ENCODE results near the gene GORASP1.

The GORASP1 gene

GRCh38 chr3:39144095-39144747 is 36.8 kb upstream of the GORASP1 start:
- Histone ChIP-seq H3K18ac (ENCODE audit: low read length) (peak overlapping the region; percentile 32), H3K79me1 (ENCODE audit: low read depth, low read length) (peaks cover 8% of the 10 kb centered on the region), H3K4ac (ENCODE audit: low read length) (no peak overlapping the region), H2AK5ac (ENCODE audit: low read depth, low read length) (no peak overlapping the region), H3K4me1 (ENCODE audit: control insufficient read depth in 2 of 2, insufficient read depth in 1 of 2, low read depth in 1 of 2, low read length in 2 of 2) (peaks cover 18 to 20% of the 10 kb centered on the region in 2 donors), H2AFZ (ENCODE audit: low read length) (no peak overlapping the region), H3K36me3 (replicated peaks in 1 of 2; ENCODE audit: control insufficient read depth in 2 of 2, insufficient read depth in 2 of 2, low read length in 2 of 2) (peaks cover 22 to 37% of the 10 kb centered on the region in 2 donors), H3K9me3 (replicated peaks in 1 of 2; ENCODE audit: control insufficient read depth in 2 of 2, insufficient read depth in 1 of 2, low read depth in 1 of 2, low read length in 2 of 2) (no peaks in the 10 kb centered on the region), H4K8ac (ENCODE audit: low read depth, low read length) (no peak overlapping the region), H3K14ac (ENCODE audit: low read length) (no peak overlapping the region), H3K27ac (replicated peaks; ENCODE audit: low read length) (no peak overlapping the region), H3K4me3 (ENCODE audit: low read length in 2 of 2) (no peak overlapping the region), H2BK120ac (ENCODE audit: low read depth, low read length) (peak overlapping the region; percentile 25), H2BK15ac (ENCODE audit: low read length) (no peak overlapping the region), H3K9ac (ENCODE audit: low read depth, low read length, poor library complexity) (peak overlapping the region; percentile 25), H3K4me2 (ENCODE audit: insufficient read depth, low read length, poor library complexity, severe bottlenecking) (no peak overlapping the region), H4K91ac (ENCODE audit: low read depth, low read length, poor library complexity) (no peak overlapping the region), H2BK5ac (ENCODE audit: low read length) (no peak overlapping the region), H2BK12ac (ENCODE audit: low read length) (no peak overlapping the region), H3K23ac (ENCODE audit: low read depth, low read length, poor library complexity) (peak overlapping the region; percentile 11), H3K27me3 (ENCODE audit: control insufficient read depth in 3 of 3, insufficient read depth in 3 of 3, low read depth in 1 of 3, low read length in 3 of 3) (no peaks in the 10 kb centered on the region)
- WGBS, 2 donors (ENCODE audit: extremely low coverage in 2 of 2, insufficient read length in 2 of 2, insufficient replicate concordance in 1 of 2), result no CpG with 5 or more reads among the region's 20 CpGs
- no peak for DNase-seq (ENCODE audit: low spot score)

GRCh38 chr3:39143051-39143885 is 35.8 kb upstream of the GORASP1 start:
- Histone ChIP-seq H4K91ac (ENCODE audit: low read depth, low read length, poor library complexity) (no peak overlapping the region), H3K9me3 (replicated peaks in 1 of 2; ENCODE audit: control insufficient read depth in 2 of 2, insufficient read depth in 1 of 2, low read depth in 1 of 2, low read length in 2 of 2) (no peaks in the 10 kb centered on the region), H3K4me3 (ENCODE audit: low read length in 2 of 2) (no peak overlapping the region), H3K79me1 (ENCODE audit: low read depth, low read length) (peaks cover 8% of the 10 kb centered on the region), H3K27ac (replicated peaks; ENCODE audit: low read length) (no peak overlapping the region), H2BK5ac (ENCODE audit: low read length) (no peak overlapping the region), H3K36me3 (replicated peaks in 1 of 2; ENCODE audit: control insufficient read depth in 2 of 2, insufficient read depth in 2 of 2, low read length in 2 of 2) (peaks cover 22 to 37% of the 10 kb centered on the region in 2 donors), H2BK15ac (ENCODE audit: low read length) (no peak overlapping the region), H3K4me2 (ENCODE audit: insufficient read depth, low read length, poor library complexity, severe bottlenecking) (no peak overlapping the region), H3K14ac (ENCODE audit: low read length) (no peak overlapping the region), H2AFZ (ENCODE audit: low read length) (no peak overlapping the region), H4K8ac (ENCODE audit: low read depth, low read length) (no peak overlapping the region), H3K4me1 (ENCODE audit: control insufficient read depth in 2 of 2, insufficient read depth in 1 of 2, low read depth in 1 of 2, low read length in 2 of 2) (peaks cover 17 to 20% of the 10 kb centered on the region in 2 donors), H3K23ac (ENCODE audit: low read depth, low read length, poor library complexity) (no peak overlapping the region), H2BK120ac (ENCODE audit: low read depth, low read length) (no peak overlapping the region), H3K4ac (ENCODE audit: low read length) (no peak overlapping the region), H2AK5ac (ENCODE audit: low read depth, low read length) (no peak overlapping the region), H3K27me3 (ENCODE audit: control insufficient read depth in 3 of 3, insufficient read depth in 3 of 3, low read depth in 1 of 3, low read length in 3 of 3) (no peaks in the 10 kb centered on the region), H3K18ac (ENCODE audit: low read length) (no peak overlapping the region), H3K9ac (ENCODE audit: low read depth, low read length, poor library complexity) (no peak overlapping the region), H2BK12ac (ENCODE audit: low read length) (no peak overlapping the region)
- no CpG with 5 or more reads among the region's 14 CpGs for WGBS, 2 donors (ENCODE audit: extremely low coverage in 2 of 2, insufficient read length in 2 of 2, insufficient replicate concordance in 1 of 2)
- DNase-seq (ENCODE audit: low spot score), result no peak

- H2BK15ac ChIP-seq (ENCODE audit: low read length), result no peak overlapping the region
- no CpG with 5 or more reads among the region's 5 CpGs for WGBS, 2 donors (ENCODE audit: extremely low coverage in 2 of 2, insufficient read length in 2 of 2, insufficient replicate concordance in 1 of 2)
- H3K18ac ChIP-seq (ENCODE audit: low read length), result no peak overlapping the region
- H3K36me3 ChIP-seq (replicated peaks in 1 of 2; ENCODE audit: control insufficient read depth in 2 of 2, insufficient read depth in 2 of 2, low read length in 2 of 2), result peaks cover 22 to 37% of the 10 kb centered on the region in 2 donors
- no peak overlapping the region for H3K4ac ChIP-seq (ENCODE audit: low read length)
- no peak overlapping the region for H2BK120ac ChIP-seq (ENCODE audit: low read depth, low read length)
- H4K91ac ChIP-seq (ENCODE audit: low read depth, low read length, poor library complexity), result no peak overlapping the region
- no peak overlapping the region for H3K4me2 ChIP-seq (ENCODE audit: insufficient read depth, low read length, poor library complexity, severe bottlenecking)
- no peak overlapping the region for H2AK5ac ChIP-seq (ENCODE audit: low read depth, low read length)
- no peak overlapping the region for H4K8ac ChIP-seq (ENCODE audit: low read depth, low read length)
- H2AFZ ChIP-seq (ENCODE audit: low read length), result no peak overlapping the region
- H3K23ac ChIP-seq (ENCODE audit: low read depth, low read length, poor library complexity), result no peak overlapping the region
- H3K27ac ChIP-seq (replicated peaks; ENCODE audit: low read length), result no peak overlapping the region
- no peak for DNase-seq (ENCODE audit: low spot score)
- no peak overlapping the region for H2BK12ac ChIP-seq (ENCODE audit: low read length)
- no peak overlapping the region for H2BK5ac ChIP-seq (ENCODE audit: low read length)
- no peaks in the 10 kb centered on the region for H3K27me3 ChIP-seq (ENCODE audit: control insufficient read depth in 3 of 3, insufficient read depth in 3 of 3, low read depth in 1 of 3, low read length in 3 of 3)
- H3K4me1 ChIP-seq (ENCODE audit: control insufficient read depth in 2 of 2, insufficient read depth in 1 of 2, low read depth in 1 of 2, low read length in 2 of 2), result peaks cover 9 to 11% of the 10 kb centered on the region in 2 donors
- no peak overlapping the region for H3K4me3 ChIP-seq (ENCODE audit: low read length in 2 of 2)
- H3K14ac ChIP-seq (ENCODE audit: low read length), result no peak overlapping the region
- H3K9me3 ChIP-seq (replicated peaks in 1 of 2; ENCODE audit: control insufficient read depth in 2 of 2, insufficient read depth in 1 of 2, low read depth in 1 of 2, low read length in 2 of 2), result no peaks in the 10 kb centered on the region
- H3K9ac ChIP-seq (ENCODE audit: low read depth, low read length, poor library complexity), result no peak overlapping the region
- H3K79me1 ChIP-seq (ENCODE audit: low read depth, low read length), result peaks cover 3% of the 10 kb centered on the region
Measured at GRCh38 chr3:39142067-39142466, 34.6 kb upstream of the GORASP1 start.

Measured in neuronal stem cell (in vitro differentiated cells).